ENCODE data around the gene WNT3.

DNA sequence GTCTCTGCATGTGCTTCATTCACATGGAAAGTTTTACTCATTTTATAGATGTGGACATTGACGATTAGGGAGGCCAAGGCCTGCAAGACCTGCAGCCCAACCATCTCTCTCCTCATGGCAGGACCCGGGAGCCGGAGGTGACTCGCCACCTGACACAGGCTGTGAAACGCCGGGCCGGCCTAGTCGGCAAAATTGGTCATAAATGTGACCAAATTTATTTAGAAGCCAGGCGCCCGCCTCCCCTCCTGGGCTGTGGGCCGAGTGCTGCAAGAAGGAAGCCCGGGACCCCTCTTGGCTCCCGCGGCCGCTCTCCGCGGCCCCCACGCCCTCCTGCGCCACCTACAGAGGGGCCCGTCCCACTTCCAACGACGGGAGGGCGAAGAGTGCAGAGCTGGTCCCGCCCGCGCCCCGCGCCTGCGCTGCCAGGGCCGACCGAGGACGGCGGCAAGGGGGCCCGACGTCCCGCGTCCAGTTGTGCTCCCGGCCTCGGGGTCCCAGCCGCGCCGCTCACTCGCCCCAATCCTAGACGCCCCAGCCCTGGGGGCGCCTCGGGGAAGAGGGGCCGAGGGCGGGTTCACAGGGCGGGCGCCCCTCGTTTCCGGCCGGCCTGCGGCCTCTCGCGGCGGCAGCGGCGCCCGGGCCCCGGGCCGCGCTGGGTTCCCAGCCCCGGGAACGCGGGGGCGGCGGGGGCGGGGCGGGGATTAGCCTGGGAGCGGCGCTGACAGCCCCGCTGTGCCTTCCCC, 47.5 kb downstream of the WNT3 start:
- TF ChIP-seq CTCF (IDR thresholded peaks at IDR 0.05; ENCODE audit: extremely low read depth in 1 of 2, insufficient read depth in 1 of 2, low read depth in 1 of 2, low read length in 2 of 2) = no peak
- no peak for TF ChIP-seq POLR2AphosphoS5 (IDR thresholded peaks at IDR 0.05; ENCODE audit: insufficient read depth, low read depth, low read length)

All from endothelial cell of umbilical vein (primary cell).